Iris pigment epithelial cell (primary cell): Measurements from ENCODE around the gene CFC1.
"Not testable (repeated sequence)": the region's sequence is repeated elsewhere in the genome, so short reads cannot be mapped to it uniquely, and the experiment has no call there.

Experiments
- DNase-seq: peaks from one replicate; pipeline ENCODE4 v3.0.0-alpha.2; 2011; ENCODE audit warnings: low read depth

Gene CFC1

GRCh38 chr2:130599393-130599792, at the start of gene CFC1:
CFC1 (minus strand) TSS chr2:130599575; CDS start chr2:130599287, 288 bp downstream.
- DNase-seq = not testable (repeated sequence)

GRCh38 chr2:130641688-130642087, 42.3 kb upstream of the CFC1 start:
- not testable (repeated sequence) for DNase-seq

GRCh38 chr2:130638973-130639372, 39.6 kb upstream of the CFC1 start:
- not testable (repeated sequence) for DNase-seq

- not testable (repeated sequence) for DNase-seq
Measured at GRCh38 chr2:130628784-130629475, 29.6 kb upstream of the CFC1 start.

- not testable (repeated sequence) for DNase-seq
Measured at GRCh38 chr2:130611140-130611539, 11.8 kb upstream of the CFC1 start, which contains the start of gene POTEJ. POTEJ (plus strand) TSS chr2:130611440; CDS start chr2:130611533, 93 bp downstream.

- DNase-seq = not testable (repeated sequence)
Measured at GRCh38 chr2:130610486-130610885, 11.1 kb upstream of the CFC1 start.

GRCh38 chr2:130609002-130609920, 9.9 kb upstream of the CFC1 start:
- DNase-seq = not testable (repeated sequence)

GRCh38 chr2:130608276-130609001, 9.1 kb upstream of the CFC1 start:
- not testable (repeated sequence) for DNase-seq

- not testable (repeated sequence) for DNase-seq
Measured at GRCh38 chr2:130601648-130602302, 2.4 kb upstream of the CFC1 start.

GRCh38 chr2:130599926-130600325, 551 bp upstream of the CFC1 start:
- not testable (repeated sequence) for DNase-seq

GRCh38 chr2:130598463-130598862, 912 bp downstream of the CFC1 start:
- not testable (repeated sequence) for DNase-seq

- not testable (repeated sequence) for DNase-seq
Measured at GRCh38 chr2:130597994-130598393, 1.4 kb downstream of the CFC1 start.

GRCh38 chr2:130596757-130597156, 2.6 kb downstream of the CFC1 start:
- DNase-seq = not testable (repeated sequence)

GRCh38 chr2:130594011-130594410, 5.4 kb downstream of the CFC1 start:
- not testable (repeated sequence) for DNase-seq

GRCh38 chr2:130592791-130593414, 6.5 kb downstream of the CFC1 start:
- not testable (repeated sequence) for DNase-seq

- not testable (repeated sequence) for DNase-seq
Measured at GRCh38 chr2:130590842-130591359, 8.5 kb downstream of the CFC1 start.

GRCh38 chr2:130590170-130590841, 9.1 kb downstream of the CFC1 start:
- not testable (repeated sequence) for DNase-seq

GRCh38 chr2:130588688-130589458, 10.5 kb downstream of the CFC1 start:
- DNase-seq = not testable (repeated sequence)

- DNase-seq = not testable (repeated sequence)
Measured at GRCh38 chr2:130584726-130585125, 14.6 kb downstream of the CFC1 start.
